Measurements from ENCODE around the gene COL9A2.

Gene COL9A2

DNA sequence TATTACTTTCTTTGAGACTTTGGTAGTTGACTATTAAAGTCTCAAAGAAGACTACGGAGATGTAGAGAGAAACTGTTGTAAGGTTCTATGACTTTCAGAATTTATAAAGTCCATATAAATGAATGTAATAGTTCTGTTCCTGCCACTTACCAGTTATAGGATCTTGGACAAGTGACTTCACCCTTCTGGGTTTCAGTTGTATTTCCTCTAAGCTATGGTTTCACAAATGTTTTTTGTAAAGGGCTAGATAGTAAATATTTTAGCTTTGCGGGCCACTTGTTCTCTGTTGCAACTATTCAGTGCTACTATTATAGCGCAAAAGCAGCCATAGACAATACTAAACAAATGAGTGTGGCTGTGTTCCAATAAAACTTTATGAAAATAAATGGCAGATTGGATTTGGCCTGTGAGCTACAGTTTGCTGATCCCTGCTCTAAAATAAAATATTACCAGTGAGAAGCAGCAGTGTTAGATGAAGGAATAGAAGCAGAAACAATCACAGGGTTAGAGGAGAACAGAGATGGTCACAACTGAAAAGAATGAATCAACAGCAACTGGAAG, 44.4 kb downstream of the COL9A2 start:
- no peak for DNase-seq (ENCODE audit: low read depth)
- no peak overlapping the region for H3K4me3 ChIP-seq (ENCODE audit: low read depth, low read length)
- no peak for TF ChIP-seq CTCF (conservative IDR thresholded peaks at IDR 0.05; ENCODE audit: low read depth, low read length)

- no peak for TF ChIP-seq CTCF (conservative IDR thresholded peaks at IDR 0.05; ENCODE audit: low read depth, low read length)
- DNase-seq (ENCODE audit: low read depth) = no peak
Measured at GRCh38 chr1:40270152-40270834, 46.8 kb downstream of the COL9A2 start.

DNA sequence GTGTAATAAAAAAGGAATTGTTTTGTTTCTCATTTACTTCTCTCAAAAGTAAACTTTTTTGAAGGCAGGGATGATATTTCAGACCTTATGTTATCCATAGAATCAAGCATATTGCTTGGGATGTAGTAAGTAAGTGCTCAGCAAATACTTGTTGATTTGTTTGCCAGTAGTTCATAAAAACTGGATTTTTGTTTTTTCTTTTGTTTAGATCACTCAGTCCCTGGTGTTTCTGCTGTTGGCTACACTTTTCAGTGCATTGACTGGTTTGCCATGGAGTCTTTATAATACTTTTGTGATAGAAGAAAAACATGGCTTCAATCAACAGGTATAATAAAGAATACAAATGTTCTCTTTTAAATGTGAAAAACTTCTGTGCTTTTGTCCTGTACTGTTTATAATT, 48.9 kb downstream of the COL9A2 start:
- H3K4me3 ChIP-seq (ENCODE audit: low read depth, low read length) = no peak overlapping the region
- DNase-seq (ENCODE audit: low read depth) = no peak
- TF ChIP-seq CTCF (conservative IDR thresholded peaks at IDR 0.05; ENCODE audit: low read depth, low read length) = no peak

More at GRCh38 chr1:40270152-40270834, 46.8 kb downstream of the COL9A2 start:
- no peak overlapping the region for H3K4me3 ChIP-seq (ENCODE audit: low read depth, low read length)

DNA sequence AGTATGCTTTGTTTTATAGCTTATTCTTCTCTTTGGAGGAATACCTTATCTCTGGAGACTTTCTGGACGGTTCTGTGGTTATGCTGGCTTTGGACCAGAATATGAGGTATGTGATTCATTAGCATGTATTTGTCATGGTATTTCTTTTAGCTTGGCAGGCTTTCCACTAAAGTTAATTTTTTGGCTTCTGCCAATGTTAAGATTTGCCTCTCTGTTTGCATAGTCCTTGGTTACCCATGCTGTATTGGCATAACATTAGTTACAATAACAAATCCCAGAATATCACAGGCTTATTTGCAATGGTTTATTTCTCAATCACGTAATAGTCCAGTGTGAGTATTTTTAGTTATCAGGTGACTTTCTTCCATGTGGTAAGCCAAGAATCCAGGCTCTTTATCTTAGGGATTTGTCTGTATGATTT, 49.3 kb downstream of the COL9A2 start:
- H3K4me3 ChIP-seq (ENCODE audit: low read depth, low read length) = no peak overlapping the region
- TF ChIP-seq CTCF (conservative IDR thresholded peaks at IDR 0.05; ENCODE audit: low read depth, low read length) = no peak
- DNase-seq (ENCODE audit: low read depth) = peak; percentile 94

DNA sequence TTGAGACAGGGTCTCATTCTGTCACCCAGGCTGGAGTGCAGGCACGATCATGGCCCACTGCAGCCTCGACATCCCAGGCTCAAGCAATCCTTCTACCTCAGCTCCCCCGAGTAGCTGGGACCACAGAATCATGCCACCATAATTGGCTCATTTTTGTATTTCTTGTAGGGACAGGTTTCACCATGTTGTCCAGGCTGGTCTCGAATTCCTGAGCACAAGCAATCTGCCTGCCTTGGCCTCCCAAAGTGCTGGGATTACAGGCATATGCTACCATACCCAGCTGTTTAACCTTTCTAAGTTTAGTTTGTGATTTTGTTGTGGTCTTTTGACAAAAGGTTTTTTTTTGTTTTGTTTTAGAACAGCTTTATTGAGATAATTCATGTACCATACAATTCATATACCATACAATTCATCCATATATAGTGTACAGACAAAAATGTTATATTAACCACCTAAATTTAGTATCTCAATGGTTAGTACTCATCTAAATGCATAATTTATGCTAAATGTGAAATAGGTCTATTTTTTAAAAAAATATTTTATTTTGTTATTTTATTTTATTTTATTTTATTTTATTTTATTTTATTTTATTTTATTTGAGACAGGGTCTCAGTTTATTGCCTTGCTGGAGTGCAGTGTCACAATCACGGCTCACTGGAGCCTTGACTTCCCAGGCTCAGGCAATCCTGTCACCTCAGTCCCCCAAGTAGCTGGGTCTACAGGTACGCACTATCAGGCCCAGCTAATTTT, 50.1 kb downstream of the COL9A2 start:
- no peak overlapping the region for H3K4me3 ChIP-seq (ENCODE audit: low read depth, low read length)
- no peak for DNase-seq (ENCODE audit: low read depth)
- TF ChIP-seq CTCF (conservative IDR thresholded peaks at IDR 0.05; ENCODE audit: low read depth, low read length) = no peak

- no peak for DNase-seq (ENCODE audit: low read depth)
- TF ChIP-seq CTCF (conservative IDR thresholded peaks at IDR 0.05; ENCODE audit: low read depth, low read length) = no peak
- H3K4me3 ChIP-seq (ENCODE audit: low read depth, low read length) = no peak overlapping the region
Measured at GRCh38 chr1:40265919-40266318, 51.2 kb downstream of the COL9A2 start.
